HG03060 (cell line): Measurements from ENCODE around the gene ASTN2.

Experiments used
- ATAC-seq: cut with Tn5 transposase; IDR thresholded peaks from one replicate; pipeline ENCODE4 v1.9.1; 2021; ENCODE audit warnings: low read depth, moderate number of reproducible peaks; ENCODE audit not compliant: unreplicated experiment

ASTN2 gene

GRCh38 chr9:117044241-117044640 lies 370.6 kb downstream of the ASTN2 start:
- ATAC-seq: no peak

DNA sequence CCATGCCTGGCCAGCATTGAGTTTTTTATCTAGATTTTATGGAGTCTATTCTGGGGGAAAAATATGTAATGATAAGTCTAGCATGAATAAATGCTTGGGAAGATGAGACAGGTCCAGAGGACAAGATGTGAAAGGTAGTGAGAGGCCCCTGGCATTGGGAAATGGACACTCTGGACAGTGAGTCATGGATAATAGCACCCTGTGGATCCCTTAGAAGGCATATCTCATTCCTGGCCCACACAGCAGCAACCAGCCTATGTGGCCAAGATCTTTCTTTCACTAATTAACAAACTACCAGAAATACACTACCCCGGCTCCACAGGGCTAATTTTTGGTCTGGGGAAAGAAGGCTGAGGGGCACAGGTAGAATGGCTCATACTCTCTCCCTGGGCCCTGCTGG lies 371.7 kb downstream of the ASTN2 start:
- ATAC-seq: no peak

GRCh38 chr9:117035546-117035945 lies 379.3 kb downstream of the ASTN2 start:
- no peak for ATAC-seq

GRCh38 chr9:117034866-117035265 lies 380.0 kb downstream of the ASTN2 start:
- ATAC-seq: no peak

DNA sequence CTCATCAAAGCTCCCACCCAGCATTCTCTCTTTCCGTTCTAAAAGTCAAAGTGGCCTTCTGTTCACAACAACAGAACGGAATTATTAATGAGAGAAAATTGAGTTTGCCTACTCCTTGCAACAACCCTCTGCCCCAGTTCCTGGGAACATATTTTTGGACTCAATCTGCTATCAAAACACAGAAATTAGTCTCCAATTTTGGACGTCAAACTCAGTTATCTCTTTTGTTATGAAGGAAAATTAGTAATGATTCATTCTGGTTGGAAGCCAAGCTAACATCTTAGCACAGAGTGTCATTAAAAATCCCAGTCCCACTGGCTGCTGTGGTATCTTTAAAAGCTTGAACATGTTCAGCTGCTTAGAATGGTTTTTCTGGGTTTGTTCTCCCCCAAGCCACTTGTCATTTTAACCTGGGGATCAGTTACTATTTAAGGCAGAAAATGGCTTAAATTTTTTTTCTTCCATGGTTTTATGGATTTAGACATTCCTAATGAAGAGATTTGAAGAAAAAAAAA lies 384.5 kb downstream of the ASTN2 start:
- ATAC-seq: no peak

- ATAC-seq: no peak
Observed at GRCh38 chr9:117029341-117029740, 385.5 kb downstream of the ASTN2 start.

DNA sequence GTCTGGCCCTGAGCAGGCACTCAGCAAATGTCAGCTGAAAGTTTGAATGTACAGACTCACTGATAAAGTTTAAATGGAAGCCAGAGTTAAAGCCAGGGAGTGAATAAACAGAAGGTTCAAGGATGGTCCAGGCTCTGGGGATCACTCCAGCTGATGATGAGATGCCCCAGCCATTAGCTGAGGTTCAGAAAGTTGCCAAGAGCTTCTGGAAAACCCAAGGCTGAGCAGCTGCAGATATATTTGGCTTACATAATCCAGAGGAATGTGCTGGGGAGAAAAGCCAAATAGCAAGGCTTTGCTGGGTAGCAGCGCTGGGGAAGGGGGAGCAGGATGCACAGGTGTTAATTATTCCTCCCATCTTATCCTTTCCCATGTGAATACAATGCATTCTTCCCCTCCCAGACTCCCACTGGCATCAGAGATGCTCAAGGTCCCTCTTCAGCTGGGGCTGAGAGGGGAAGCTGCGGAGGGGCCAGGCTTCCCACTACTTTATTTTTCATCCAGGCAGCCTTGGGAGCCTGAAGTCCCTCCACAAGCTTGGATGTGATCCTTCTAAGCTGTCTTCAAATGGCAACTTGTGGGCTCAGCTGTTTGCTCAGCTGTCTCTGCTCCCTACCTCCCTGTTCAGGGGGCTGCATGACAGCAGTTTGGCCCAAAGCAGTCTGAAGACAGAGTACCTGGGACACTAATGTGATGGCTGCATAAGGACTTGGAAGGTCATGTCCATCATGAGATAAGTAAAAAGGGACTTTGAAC lies 386.6 kb downstream of the ASTN2 start:
- no peak for ATAC-seq

- ATAC-seq: no peak
Observed at GRCh38 chr9:117021906-117022305, 393.0 kb downstream of the ASTN2 start.

DNA sequence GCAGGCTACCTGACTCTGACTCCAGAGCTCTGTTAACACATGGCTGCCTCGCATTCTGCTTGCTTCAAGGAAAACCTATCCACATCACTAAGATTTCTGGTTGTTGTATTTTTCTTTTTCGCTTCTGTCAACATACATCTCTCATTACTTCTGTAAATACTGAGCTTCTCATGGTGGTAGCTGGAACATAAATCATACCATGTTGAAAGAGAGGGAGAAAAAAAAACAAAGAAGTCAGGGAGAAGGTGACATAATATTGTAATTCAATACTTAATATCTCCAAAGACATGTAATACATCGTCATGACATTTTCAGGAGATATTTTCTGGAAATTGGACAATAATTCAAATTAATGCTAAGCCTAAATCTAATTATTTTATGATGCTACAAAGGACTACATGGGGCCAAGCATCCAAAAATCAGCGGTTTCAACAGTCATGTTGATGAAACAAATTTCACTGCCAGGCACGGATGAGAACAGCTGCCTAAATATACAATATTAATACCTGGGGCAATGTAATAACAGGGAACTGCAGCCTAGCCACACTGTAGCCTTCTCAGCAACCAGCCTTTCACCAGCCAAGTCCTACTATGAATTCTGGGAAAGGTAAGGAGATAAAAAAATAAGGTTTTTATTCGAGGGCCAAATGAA lies 395.8 kb downstream of the ASTN2 start:
- ATAC-seq: no peak

GRCh38 chr9:117017414-117017985 lies 397.4 kb downstream of the ASTN2 start:
- no peak for ATAC-seq

DNA sequence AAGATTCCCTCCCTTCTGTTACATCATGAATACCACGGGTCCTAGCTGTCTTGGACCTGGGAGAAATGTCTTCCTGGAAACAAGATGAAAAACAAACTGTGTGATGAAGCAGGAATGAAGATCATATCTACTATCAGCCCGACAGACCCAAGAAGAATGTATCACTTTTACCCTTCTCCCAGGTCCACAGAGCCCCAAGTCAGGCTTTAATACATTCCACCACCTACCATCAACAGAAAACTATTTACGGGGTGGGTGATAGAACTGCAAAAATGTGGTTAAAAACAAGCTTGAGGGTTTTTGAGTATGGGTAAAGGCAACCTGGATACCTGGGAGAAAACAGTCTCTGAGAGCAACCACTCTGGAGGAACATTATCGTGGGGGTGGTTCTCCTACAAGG lies 400.8 kb downstream of the ASTN2 start:
- ATAC-seq: no peak

GRCh38 chr9:117013440-117013995 lies 401.3 kb downstream of the ASTN2 start:
- ATAC-seq: no peak

DNA sequence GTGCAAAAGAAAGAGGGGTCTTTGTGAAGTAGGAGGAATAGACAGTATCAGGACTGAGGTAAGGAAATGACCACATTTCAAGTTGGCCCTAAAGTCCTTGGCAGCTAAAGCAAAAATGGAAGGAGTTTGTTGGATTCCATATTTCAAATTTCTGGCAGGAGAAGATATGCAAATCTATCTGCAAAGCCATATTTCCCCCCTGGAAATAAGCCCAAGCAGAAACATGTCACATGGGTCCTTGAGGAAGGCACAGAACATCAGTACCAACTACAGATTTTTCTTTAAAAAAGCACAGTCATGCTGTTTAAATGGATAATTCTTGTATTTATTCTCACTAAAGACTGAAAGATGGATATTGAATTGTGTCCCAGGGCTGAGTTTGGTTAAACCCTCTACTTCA lies 404.8 kb downstream of the ASTN2 start:
- ATAC-seq: no peak

GRCh38 chr9:117008876-117009275 lies 406.0 kb downstream of the ASTN2 start:
- no peak for ATAC-seq

DNA sequence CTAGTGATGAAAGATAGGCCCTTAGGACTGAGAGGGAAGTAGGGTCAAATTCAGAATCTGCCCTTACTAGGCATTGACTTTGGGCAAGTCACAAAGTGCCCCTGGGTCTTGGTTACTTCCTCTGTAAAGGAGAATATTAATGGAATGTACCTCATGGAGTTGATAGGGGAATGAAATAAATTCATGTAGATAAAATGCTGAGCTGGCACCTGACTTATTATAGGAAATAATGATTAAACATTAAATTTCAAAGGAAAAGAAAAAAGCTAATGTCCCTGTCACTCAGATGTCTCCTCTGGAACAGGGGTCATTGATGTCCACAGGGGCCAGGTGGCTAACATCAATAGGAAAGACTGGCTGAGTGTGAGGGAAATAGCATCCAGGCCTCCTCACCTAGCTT lies 406.4 kb downstream of the ASTN2 start:
- ATAC-seq: no peak

DNA sequence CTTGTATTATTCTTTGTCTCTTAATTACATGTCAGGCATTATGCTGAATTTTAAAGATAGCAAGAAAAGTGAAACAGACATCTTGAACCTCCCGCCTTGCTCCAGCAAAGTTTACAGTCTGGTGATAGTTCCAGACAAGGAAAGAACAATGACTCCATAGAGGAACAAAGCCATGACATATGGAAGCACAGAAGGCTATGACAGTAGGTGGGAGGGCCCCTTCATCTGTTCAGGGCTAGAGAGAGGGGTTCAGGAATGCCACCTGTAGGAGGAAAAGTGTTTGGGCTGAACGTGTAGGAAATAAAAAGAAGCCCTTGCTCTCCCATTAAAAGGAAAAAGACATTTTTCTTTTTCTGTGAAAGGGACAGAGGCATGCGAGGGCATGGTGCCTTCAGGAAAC lies 412.2 kb downstream of the ASTN2 start:
- ATAC-seq: no peak

- ATAC-seq: no peak
Observed at GRCh38 chr9:117000834-117001233, 414.0 kb downstream of the ASTN2 start.

DNA sequence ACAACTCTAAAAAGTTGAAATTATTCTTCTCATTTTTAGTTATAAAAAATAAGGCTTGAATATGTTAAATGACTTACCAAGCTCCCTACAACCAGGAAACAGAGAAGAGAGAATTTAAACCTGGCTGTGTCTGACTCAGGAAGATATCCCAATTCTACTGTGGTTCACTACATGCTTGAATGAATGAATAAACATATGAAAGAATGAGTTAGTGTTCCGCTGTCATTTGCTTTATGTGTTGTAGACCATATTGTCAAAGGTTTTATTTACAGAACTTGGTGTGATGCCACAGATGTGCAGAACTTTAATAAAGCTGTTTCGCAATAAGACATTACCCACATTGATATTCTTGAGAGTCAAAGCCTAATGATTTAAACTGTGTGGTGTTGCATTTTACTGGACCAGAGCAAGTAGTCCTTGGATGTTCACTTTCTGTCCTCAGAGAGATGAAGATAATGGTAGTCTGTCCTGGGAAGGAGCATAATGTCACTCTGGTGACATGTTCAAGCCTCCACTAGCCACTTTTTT lies 414.6 kb downstream of the ASTN2 start:
- no peak for ATAC-seq

GRCh38 chr9:116998305-116998704 lies 416.6 kb downstream of the ASTN2 start:
- no peak for ATAC-seq

DNA sequence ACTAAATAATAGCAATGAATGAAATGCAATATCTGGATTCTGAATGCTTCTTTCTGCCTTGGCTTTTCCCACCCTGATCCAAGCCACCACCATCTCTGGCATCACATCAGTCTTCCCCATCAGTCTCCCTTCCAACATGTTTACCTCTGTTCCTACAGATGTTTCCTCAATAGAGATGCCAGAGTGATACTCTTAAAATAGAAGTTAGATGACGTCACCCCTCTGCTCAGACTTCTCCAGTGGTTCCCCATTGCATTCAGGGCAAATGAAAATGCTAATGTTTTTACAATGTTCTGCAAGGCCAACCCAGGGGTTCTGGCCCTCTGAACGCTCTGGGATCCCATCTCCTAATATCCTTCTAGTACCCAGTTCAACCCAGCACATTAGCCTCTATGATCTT lies 422.0 kb downstream of the ASTN2 start:
- ATAC-seq: no peak

DNA sequence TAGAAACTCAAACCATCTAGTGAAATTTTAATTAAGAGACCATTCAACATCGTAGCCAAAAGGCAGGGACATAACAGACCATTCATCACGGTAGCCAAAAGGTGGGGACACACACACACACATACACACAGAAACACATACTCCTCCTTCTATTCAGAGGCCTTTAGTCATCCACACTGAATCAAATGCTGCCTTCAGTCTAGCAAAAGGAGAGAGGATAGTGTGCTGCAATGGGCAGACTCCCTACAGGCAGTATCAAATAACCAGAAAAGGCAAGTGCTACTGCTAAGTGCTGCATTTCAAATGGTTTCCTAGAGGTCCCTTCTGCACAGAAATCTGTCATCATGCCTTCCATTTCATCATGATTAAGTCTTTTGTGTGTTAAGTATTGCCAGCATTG lies 423.8 kb downstream of the ASTN2 start:
- ATAC-seq: no peak
